ENCODE results near the gene SEMA5B.

Gene SEMA5B

DNA sequence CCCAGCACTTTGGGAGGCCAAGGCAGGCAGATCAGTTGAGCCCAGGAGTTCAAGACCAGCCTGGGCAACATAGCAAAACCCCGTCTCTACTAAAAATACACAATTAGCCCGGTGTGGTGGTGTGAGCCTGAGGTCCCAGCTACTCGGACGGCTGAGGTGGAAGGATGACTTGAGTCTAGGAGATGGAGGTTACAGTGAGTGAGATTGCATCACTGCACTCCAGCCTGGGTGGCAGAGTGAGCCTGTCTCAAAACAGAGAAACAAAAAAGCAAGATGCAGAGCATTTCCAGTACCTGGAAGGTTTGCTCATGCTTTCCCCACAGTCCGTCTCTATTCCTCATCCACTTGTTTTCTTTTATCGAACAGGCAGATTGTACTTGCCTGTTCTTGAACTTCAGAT, 35.5 kb upstream of the SEMA5B start:
- in situ Hi-C loops (cut with HindIII; ENCODE audit: low pct_ligation_motif_present, low sequenced_read_pairs) = no loop called here
- Histone ChIP-seq H3K4me3 (ENCODE audit: low read depth, low read length) (no peak overlapping the region), H3K27ac (no peak overlapping the region), H3K36me3 (replicated peaks) (no peaks in the 10 kb centered on the region), H3K27me3 (replicated peaks) (no peaks in the 10 kb centered on the region)
- TF ChIP-seq, protein P1, sequence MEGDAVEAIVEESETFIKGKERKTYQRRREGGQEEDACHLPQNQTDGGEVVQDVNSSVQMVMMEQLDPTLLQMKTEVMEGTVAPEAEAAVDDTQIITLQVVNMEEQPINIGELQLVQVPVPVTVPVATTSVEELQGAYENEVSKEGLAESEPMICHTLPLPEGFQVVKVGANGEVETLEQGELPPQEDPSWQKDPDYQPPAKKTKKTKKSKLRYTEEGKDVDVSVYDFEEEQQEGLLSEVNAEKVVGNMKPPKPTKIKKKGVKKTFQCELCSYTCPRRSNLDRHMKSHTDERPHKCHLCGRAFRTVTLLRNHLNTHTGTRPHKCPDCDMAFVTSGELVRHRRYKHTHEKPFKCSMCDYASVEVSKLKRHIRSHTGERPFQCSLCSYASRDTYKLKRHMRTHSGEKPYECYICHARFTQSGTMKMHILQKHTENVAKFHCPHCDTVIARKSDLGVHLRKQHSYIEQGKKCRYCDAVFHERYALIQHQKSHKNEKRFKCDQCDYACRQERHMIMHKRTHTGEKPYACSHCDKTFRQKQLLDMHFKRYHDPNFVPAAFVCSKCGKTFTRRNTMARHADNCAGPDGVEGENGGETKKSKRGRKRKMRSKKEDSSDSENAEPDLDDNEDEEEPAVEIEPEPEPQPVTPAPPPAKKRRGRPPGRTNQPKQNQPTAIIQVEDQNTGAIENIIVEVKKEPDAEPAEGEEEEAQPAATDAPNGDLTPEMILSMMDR (IDR thresholded peaks at IDR 0.05; ENCODE audit: low read depth, low read length, missing control alignments) = no peak
- no peak for DNase-seq

GRCh38 chr3:123061856-123062255, 34.3 kb upstream of the SEMA5B start:
- Histone ChIP-seq H3K36me3 (replicated peaks) (no peaks in the 10 kb centered on the region), H3K4me3 (ENCODE audit: low read depth, low read length) (no peak overlapping the region), H3K27ac (no peak overlapping the region), H3K27me3 (replicated peaks) (no peaks in the 10 kb centered on the region)
- DNase-seq = no peak
- TF ChIP-seq, protein P1 (IDR thresholded peaks at IDR 0.05; ENCODE audit: low read depth, low read length, missing control alignments) = no peak
- in situ Hi-C loops (cut with HindIII; ENCODE audit: low pct_ligation_motif_present, low sequenced_read_pairs) = no loop called here

DNA sequence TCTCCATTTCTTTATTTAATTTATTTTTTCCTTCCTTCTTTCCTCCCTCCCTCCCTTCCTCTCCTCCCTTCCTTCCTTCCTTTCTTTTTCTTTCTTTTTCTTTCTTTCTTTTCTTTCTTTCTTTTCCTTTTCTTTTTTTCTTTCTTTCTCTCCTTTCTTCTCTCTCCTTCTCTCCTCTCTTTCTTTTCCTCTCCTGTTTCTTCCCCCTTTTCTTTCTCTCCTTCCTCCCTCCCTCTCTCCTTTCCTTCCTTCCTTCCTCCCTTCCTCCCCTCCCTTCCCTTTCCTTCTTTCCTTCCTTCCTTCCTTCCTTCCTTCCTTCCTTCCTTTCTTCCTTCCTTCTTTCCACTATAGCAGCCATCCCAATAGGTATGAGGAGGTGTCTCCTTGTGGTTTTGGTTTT, 32.5 kb upstream of the SEMA5B start:
- TF ChIP-seq, protein P1 (IDR thresholded peaks at IDR 0.05; ENCODE audit: low read depth, low read length, missing control alignments) = no peak
- Histone ChIP-seq H3K27me3 (replicated peaks) (no peaks in the 10 kb centered on the region), H3K4me3 (ENCODE audit: low read depth, low read length) (no peak overlapping the region), H3K36me3 (replicated peaks) (no peaks in the 10 kb centered on the region), H3K27ac (no peak overlapping the region)
- no peak for DNase-seq
- in situ Hi-C loops (cut with HindIII; ENCODE audit: low pct_ligation_motif_present, low sequenced_read_pairs) = no loop called here

DNA sequence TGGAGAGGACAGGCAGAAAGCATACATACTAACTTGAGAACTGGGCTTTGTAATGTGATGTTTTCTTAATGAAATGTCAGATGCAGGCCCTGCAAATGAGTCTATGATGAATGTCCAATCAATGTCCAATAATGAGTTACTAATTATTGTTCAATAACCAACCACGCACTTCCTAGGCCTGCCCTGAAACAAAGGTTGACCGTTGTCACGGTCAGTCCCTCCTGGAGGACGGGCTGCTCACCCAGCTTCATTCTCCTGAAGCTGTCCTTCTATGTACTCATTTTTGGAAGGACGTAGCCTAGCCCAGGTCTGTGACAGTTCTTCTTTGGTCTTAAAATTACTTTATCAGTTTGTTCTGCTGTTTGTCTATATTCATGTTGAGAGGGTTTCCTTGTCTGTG, 30.9 kb upstream of the SEMA5B start:
- Histone ChIP-seq H3K27ac (no peak overlapping the region), H3K36me3 (replicated peaks) (no peaks in the 10 kb centered on the region), H3K27me3 (replicated peaks) (no peaks in the 10 kb centered on the region), H3K4me3 (ENCODE audit: low read depth, low read length) (no peak overlapping the region)
- no peak for DNase-seq
- in situ Hi-C loops (cut with HindIII; ENCODE audit: low pct_ligation_motif_present, low sequenced_read_pairs) = no loop called here
- TF ChIP-seq, protein P1 (IDR thresholded peaks at IDR 0.05; ENCODE audit: low read depth, low read length, missing control alignments) = no peak

GRCh38 chr3:123055352-123055751, 27.8 kb upstream of the SEMA5B start:
- no peak for DNase-seq
- Histone ChIP-seq H3K27ac (no peak overlapping the region), H3K27me3 (replicated peaks) (no peaks in the 10 kb centered on the region), H3K36me3 (replicated peaks) (no peaks in the 10 kb centered on the region), H3K4me3 (ENCODE audit: low read depth, low read length) (no peak overlapping the region)
- in situ Hi-C loops (cut with HindIII; ENCODE audit: low pct_ligation_motif_present, low sequenced_read_pairs) = no loop called here
- TF ChIP-seq, protein P1 (IDR thresholded peaks at IDR 0.05; ENCODE audit: low read depth, low read length, missing control alignments) = no peak

- TF ChIP-seq, protein P1 (IDR thresholded peaks at IDR 0.05; ENCODE audit: low read depth, low read length, missing control alignments) = no peak
- Histone ChIP-seq H3K36me3 (replicated peaks) (no peaks in the 10 kb centered on the region), H3K4me3 (ENCODE audit: low read depth, low read length) (no peak overlapping the region), H3K27me3 (replicated peaks) (no peaks in the 10 kb centered on the region), H3K27ac (no peak overlapping the region)
- no peak for DNase-seq
- in situ Hi-C loops (cut with HindIII; ENCODE audit: low pct_ligation_motif_present, low sequenced_read_pairs) = no loop called here
Measured at GRCh38 chr3:123054931-123055330, 27.4 kb upstream of the SEMA5B start.

All from brain microvascular endothelial cell (primary cell).